Suprapubic skin (tissue), 4 donors: ENCODE data around the gene CHST13. TPM values are rescaled to one million over a fixed set of nuclear protein-coding genes. Genes with fewer than 3 reads are reported as not detected.

Experiments used
- DNase-seq, 2 donors: peaks; one replicate each; pipeline ENCODE4 v3.0.0-alpha.2; 2019; ENCODE audit warnings: low spot score in 2 of 2
- H3K27ac ChIP-seq: fragments of 200-600 bp; sonication (generic); one replicate; pipeline ENCODE4 v1.5.1; 2019
- H3K27me3 ChIP-seq: fragments of 200-600 bp; sonication (generic); one replicate; pipeline ENCODE4 v1.5.1; 2019
- H3K36me3 ChIP-seq: fragments of 200-600 bp; sonication (generic); one replicate; pipeline ENCODE4 v1.5.1; 2019
- H3K4me1 ChIP-seq: fragments of 200-600 bp; sonication (generic); one replicate; pipeline ENCODE4 v1.5.1; 2019
- H3K4me3 ChIP-seq: fragments of 200-600 bp; sonication (generic); one replicate; pipeline ENCODE4 v1.5.1; 2019; ENCODE audit warnings: mild to moderate bottlenecking
- H3K9me3 ChIP-seq: fragments of 200-600 bp; sonication (generic); one replicate; pipeline ENCODE4 v1.5.1; 2019
- CTCF ChIP-seq, 2 donors: fragments of 200-600 bp in 1 of 2; fragments of 450-650 bp in 1 of 2; sonication (generic) in 1 of 2; IDR thresholded peaks; one replicate each; pipeline ENCODE4 v1.5.1; 2016 to 2019; ENCODE audit warnings: antibody characterized with exemption in 2 of 2, mild to moderate bottlenecking in 1 of 2, moderate library complexity in 1 of 2
- EP300 ChIP-seq: sonication (generic); formaldehyde crosslinking; IDR thresholded peaks from one replicate; pipeline ENCODE4 v1.6.1; 2017; ENCODE audit warnings: antibody characterized with exemption
- POLR2A ChIP-seq, 2 donors: fragments of 450-650 bp; IDR thresholded peaks; one replicate each; pipeline ENCODE4 v1.6.1; 2017; ENCODE audit warnings: antibody characterized with exemption in 2 of 2, mild to moderate bottlenecking in 2 of 2, moderate library complexity in 2 of 2
- POLR2AphosphoS5 ChIP-seq, 3 donors: sonication (generic); formaldehyde crosslinking; IDR thresholded peaks; one replicate each; pipeline ENCODE4 v1.6.1; 2017; ENCODE audit warnings: antibody characterized with exemption in 3 of 3
- WGBS: methylation state at CpG from one replicate; pipeline ENCODE4 v1.1.5; 2018; 5-methylcytosine and 5-hydroxymethylcytosine counted together
- total RNA-seq, 4 donors: library from RNA; depleted of rRNA; stranded (reverse); fragments of >200 nt; gene quantifications; one replicate each; pipeline ENCODE4 v1.1.0, GENCODE V29; 2016

CHST13 gene
- total RNA-seq, 4 donors from 2014 or later, result not detected

- DNase-seq, result peak in 1 of 2 donors; percentile 51
- WGBS, result 85% methylated on average over 16 of the region's 16 CpGs
- H3K9me3 ChIP-seq, result no peaks in the 10 kb centered on the region
- no peaks in the 10 kb centered on the region for H3K27me3 ChIP-seq
- peaks cover 7% of the 10 kb centered on the region for H3K4me1 ChIP-seq
- H3K36me3 ChIP-seq, result no peaks in the 10 kb centered on the region
- H3K4me3 ChIP-seq, result no peak overlapping the region
- TF ChIP-seq CTCF (IDR thresholded peaks at IDR 0.05) (no peak), POLR2AphosphoS5 (IDR thresholded peaks at IDR 0.05) (no peak), POLR2A (IDR thresholded peaks at IDR 0.05) (no peak), EP300 (no peak)
- no peak overlapping the region for H3K27ac ChIP-seq
Measured at GRCh38 chr3:126488886-126489569, 34.9 kb upstream of the CHST13 start.

- Histone ChIP-seq H3K36me3 (no peaks in the 10 kb centered on the region), H3K27me3 (no peaks in the 10 kb centered on the region), H3K4me3 (no peak overlapping the region), H3K4me1 (peaks cover 7% of the 10 kb centered on the region), H3K9me3 (no peaks in the 10 kb centered on the region), H3K27ac (no peak overlapping the region)
- TF ChIP-seq POLR2AphosphoS5 (IDR thresholded peaks at IDR 0.05) (no peak), EP300 (no peak), CTCF (IDR thresholded peaks at IDR 0.05) (no peak), POLR2A (IDR thresholded peaks at IDR 0.05) (no peak)
- 76% methylated on average over 6 of the region's 6 CpGs for WGBS
- DNase-seq, result no peak
Measured at GRCh38 chr3:126490619-126491018, 33.3 kb upstream of the CHST13 start.

- no peak overlapping the region for H3K27ac ChIP-seq
Measured at GRCh38 chr3:126491221-126492013, 32.5 kb upstream of the CHST13 start.

GRCh38 chr3:126493051-126493450 is 30.9 kb upstream of the CHST13 start:
- 91% methylated on average over 11 of the region's 14 CpGs for WGBS
- no peaks in the 10 kb centered on the region for H3K27me3 ChIP-seq
- no peak for TF ChIP-seq CTCF (IDR thresholded peaks at IDR 0.05)
- TF ChIP-seq POLR2A (IDR thresholded peaks at IDR 0.05), result no peak
- no peak for TF ChIP-seq EP300
- no peaks in the 10 kb centered on the region for H3K9me3 ChIP-seq
- no peak overlapping the region for H3K4me3 ChIP-seq
- H3K4me1 ChIP-seq, result no peaks in the 10 kb centered on the region
- no peak for DNase-seq
- H3K36me3 ChIP-seq, result no peaks in the 10 kb centered on the region
- no peak overlapping the region for H3K27ac ChIP-seq

More at GRCh38 chr3:126491221-126492013, 32.5 kb upstream of the CHST13 start:
- no peak for DNase-seq
- Histone ChIP-seq H3K36me3 (no peaks in the 10 kb centered on the region), H3K4me3 (no peak overlapping the region), H3K4me1 (peaks cover 7% of the 10 kb centered on the region), H3K27me3 (no peaks in the 10 kb centered on the region), H3K9me3 (no peaks in the 10 kb centered on the region)
- no peak for TF ChIP-seq EP300
- TF ChIP-seq POLR2AphosphoS5 (IDR thresholded peaks at IDR 0.05), result no peak
- no peak for TF ChIP-seq POLR2A (IDR thresholded peaks at IDR 0.05)
- WGBS, result 86% methylated on average over 20 of the region's 21 CpGs

DNA sequence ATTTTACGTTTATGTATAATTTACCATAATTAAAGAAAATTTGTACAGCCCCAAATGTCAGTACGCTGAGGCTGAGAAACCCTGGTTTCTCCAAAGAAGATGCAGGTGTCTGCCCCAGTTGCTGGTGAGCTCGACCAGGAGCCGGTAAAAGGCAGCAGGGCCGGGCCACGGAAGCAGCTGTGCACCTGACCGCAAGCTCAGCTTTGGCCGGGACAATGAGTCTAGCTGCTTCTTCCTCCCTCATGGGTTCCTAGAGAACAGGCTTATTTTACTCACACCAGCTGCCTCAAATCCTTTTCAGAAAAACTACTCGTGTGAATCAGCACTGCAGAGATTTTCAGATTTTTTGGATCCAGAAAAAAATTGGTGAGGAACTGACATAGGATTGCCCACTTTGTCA is 30.2 kb upstream of the CHST13 start:
- no peak for DNase-seq
- TF ChIP-seq POLR2AphosphoS5 (IDR thresholded peaks at IDR 0.05), result no peak
- no peak for TF ChIP-seq EP300
- TF ChIP-seq POLR2A (IDR thresholded peaks at IDR 0.05), result no peak
- TF ChIP-seq CTCF (IDR thresholded peaks at IDR 0.05), result no peak
- Histone ChIP-seq H3K9me3 (no peaks in the 10 kb centered on the region), H3K27ac (no peak overlapping the region), H3K4me3 (no peak overlapping the region), H3K36me3 (no peaks in the 10 kb centered on the region), H3K27me3 (no peaks in the 10 kb centered on the region), H3K4me1 (no peaks in the 10 kb centered on the region)
- WGBS, result 79% methylated on average over 9 of the region's 9 CpGs
